Measurements from ENCODE around the gene ERO1B. TPM values are rescaled to one million over a fixed set of nuclear protein-coding genes. Genes with fewer than 3 reads are reported as not detected.
"Not testable (repeated sequence)": the region's sequence is repeated elsewhere in the genome, so short reads cannot be mapped to it uniquely, and the experiment has no call there.

The ERO1B gene
- total and polyA plus RNA-seq, 2 donors: 5.7 to 17.3 TPM

- Histone ChIP-seq H3K4me3 (ENCODE audit: low read depth, low read length) (no peak overlapping the region), H3K27ac (ENCODE audit: low read depth) (no peak overlapping the region), H3K36me3 (ENCODE audit: insufficient read depth) (peaks cover 5% of the 10 kb centered on the region), H3K4me1 (ENCODE audit: insufficient read depth) (no peaks in the 10 kb centered on the region)
- no peak for DNase-seq (ENCODE audit: extremely low spot score)
- WGBS: 37% methylated on average over 2 of the region's 2 CpGs
Measured at GRCh38 chr1:236209185-236209584, 72.6 kb downstream of the ERO1B start.

GRCh38 chr1:236207569-236207968 is 74.2 kb downstream of the ERO1B start:
- Histone ChIP-seq H3K27ac (ENCODE audit: low read depth) (no peak overlapping the region), H3K4me3 (ENCODE audit: low read depth, low read length) (no peak overlapping the region), H3K36me3 (ENCODE audit: insufficient read depth) (peaks cover 5% of the 10 kb centered on the region), H3K4me1 (ENCODE audit: insufficient read depth) (no peaks in the 10 kb centered on the region)
- 92% methylated on average over 4 of the region's 4 CpGs for WGBS
- DNase-seq (ENCODE audit: extremely low spot score): no peak

- WGBS: 51% methylated on average over 5 of the region's 5 CpGs
- Histone ChIP-seq H3K4me1 (ENCODE audit: insufficient read depth) (no peaks in the 10 kb centered on the region), H3K4me3 (ENCODE audit: low read depth, low read length) (no peak overlapping the region), H3K27ac (ENCODE audit: low read depth) (no peak overlapping the region), H3K36me3 (ENCODE audit: insufficient read depth) (peaks cover 5% of the 10 kb centered on the region)
- DNase-seq (ENCODE audit: extremely low spot score): no peak
Measured at GRCh38 chr1:236207121-236207520, 74.6 kb downstream of the ERO1B start.

GRCh38 chr1:236206548-236206947 is 75.2 kb downstream of the ERO1B start:
- Histone ChIP-seq H3K36me3 (ENCODE audit: insufficient read depth) (peaks cover 4% of the 10 kb centered on the region), H3K4me1 (ENCODE audit: insufficient read depth) (no peaks in the 10 kb centered on the region), H3K4me3 (ENCODE audit: low read depth, low read length) (no peak overlapping the region), H3K27ac (ENCODE audit: low read depth) (no peak overlapping the region)
- WGBS: 66% methylated on average over 4 of the region's 4 CpGs
- DNase-seq (ENCODE audit: extremely low spot score): no peak

- peaks cover 2% of the 10 kb centered on the region for H3K36me3 ChIP-seq (ENCODE audit: insufficient read depth)
- no peak overlapping the region for H3K27ac ChIP-seq (ENCODE audit: low read depth)
- WGBS: 94% methylated on average over 3 of the region's 3 CpGs
- DNase-seq (ENCODE audit: extremely low spot score): no peak
- no peaks in the 10 kb centered on the region for H3K4me1 ChIP-seq (ENCODE audit: insufficient read depth)
- no peak overlapping the region for H3K4me3 ChIP-seq (ENCODE audit: low read depth, low read length)
Measured at GRCh38 chr1:236204656-236205055, 77.1 kb downstream of the ERO1B start.

- H3K36me3 ChIP-seq (ENCODE audit: insufficient read depth): peaks cover 2% of the 10 kb centered on the region
- H3K4me3 ChIP-seq (ENCODE audit: low read depth, low read length): no peak overlapping the region
- 64% methylated on average over 1 of the region's 1 CpG for WGBS
- no peaks in the 10 kb centered on the region for H3K4me1 ChIP-seq (ENCODE audit: insufficient read depth)
- DNase-seq (ENCODE audit: extremely low spot score): no peak
- no peak overlapping the region for H3K27ac ChIP-seq (ENCODE audit: low read depth)
Measured at GRCh38 chr1:236204039-236204438, 77.7 kb downstream of the ERO1B start.

- no peak overlapping the region for H3K27ac ChIP-seq (ENCODE audit: low read depth)
- WGBS: 96% methylated on average over 1 of the region's 1 CpG
- H3K4me1 ChIP-seq (ENCODE audit: insufficient read depth): no peaks in the 10 kb centered on the region
- H3K4me3 ChIP-seq (ENCODE audit: low read depth, low read length): no peak overlapping the region
- H3K36me3 ChIP-seq (ENCODE audit: insufficient read depth): peaks cover 2% of the 10 kb centered on the region
- no peak for DNase-seq (ENCODE audit: extremely low spot score)
Measured at GRCh38 chr1:236201786-236202185, 80.0 kb downstream of the ERO1B start.

- no peak for DNase-seq (ENCODE audit: extremely low spot score)
- no peak overlapping the region for H3K4me3 ChIP-seq (ENCODE audit: low read depth, low read length)
- H3K4me1 ChIP-seq (ENCODE audit: insufficient read depth): no peaks in the 10 kb centered on the region
- no peak overlapping the region for H3K27ac ChIP-seq (ENCODE audit: low read depth)
- H3K36me3 ChIP-seq (ENCODE audit: insufficient read depth): peaks cover 2% of the 10 kb centered on the region
Measured at GRCh38 chr1:236200925-236201324, 80.8 kb downstream of the ERO1B start.

- WGBS: 75% methylated on average over 2 of the region's 2 CpGs
- DNase-seq (ENCODE audit: extremely low spot score): no peak
- Histone ChIP-seq H3K4me3 (ENCODE audit: low read depth, low read length) (no peak overlapping the region), H3K27ac (ENCODE audit: low read depth) (no peak overlapping the region), H3K36me3 (ENCODE audit: insufficient read depth) (no peaks in the 10 kb centered on the region), H3K4me1 (ENCODE audit: insufficient read depth) (no peaks in the 10 kb centered on the region)
Measured at GRCh38 chr1:236193184-236193583, 88.6 kb downstream of the ERO1B start.

- H3K36me3 ChIP-seq (ENCODE audit: insufficient read depth); DNase-seq (ENCODE audit: extremely low spot score); H3K4me3 ChIP-seq (ENCODE audit: low read depth, low read length); H3K4me1 ChIP-seq (ENCODE audit: insufficient read depth); H3K27ac ChIP-seq (ENCODE audit: low read depth): not testable (repeated sequence)
- 90% methylated on average over 1 of the region's 1 CpG for WGBS
Measured at GRCh38 chr1:236188084-236188483, 93.7 kb downstream of the ERO1B start.

- H3K27ac ChIP-seq (ENCODE audit: low read depth); DNase-seq (ENCODE audit: extremely low spot score); H3K4me1 ChIP-seq (ENCODE audit: insufficient read depth); H3K36me3 ChIP-seq (ENCODE audit: insufficient read depth); H3K4me3 ChIP-seq (ENCODE audit: low read depth, low read length): not testable (repeated sequence)
- WGBS: over 99% methylated on average over 2 of the region's 2 CpGs
Measured at GRCh38 chr1:236186471-236186870, 95.3 kb downstream of the ERO1B start.

- no peak for DNase-seq (ENCODE audit: extremely low spot score)
Measured at GRCh38 chr1:236185687-236186086, 96.1 kb downstream of the ERO1B start.

GRCh38 chr1:236181059-236181458 is 100.7 kb downstream of the ERO1B start:
- Histone ChIP-seq H3K4me3 (ENCODE audit: low read depth, low read length) (no peak overlapping the region), H3K27ac (ENCODE audit: low read depth) (no peak overlapping the region), H3K4me1 (ENCODE audit: insufficient read depth) (no peaks in the 10 kb centered on the region), H3K36me3 (ENCODE audit: insufficient read depth) (peaks cover 5% of the 10 kb centered on the region)
- DNase-seq (ENCODE audit: extremely low spot score): no peak
- 95% methylated on average over 3 of the region's 3 CpGs for WGBS

More at GRCh38 chr1:236185687-236186086, 96.1 kb downstream of the ERO1B start:
- WGBS: 85% methylated on average over 4 of the region's 4 CpGs
- Histone ChIP-seq H3K27ac (ENCODE audit: low read depth) (no peak overlapping the region), H3K36me3 (ENCODE audit: insufficient read depth) (peaks cover 5% of the 10 kb centered on the region), H3K4me3 (ENCODE audit: low read depth, low read length) (no peak overlapping the region), H3K4me1 (ENCODE audit: insufficient read depth) (no peaks in the 10 kb centered on the region)

- H3K27ac ChIP-seq (ENCODE audit: low read depth): no peak overlapping the region
- no peaks in the 10 kb centered on the region for H3K36me3 ChIP-seq (ENCODE audit: insufficient read depth)
- H3K4me3 ChIP-seq (ENCODE audit: low read depth, low read length): no peak overlapping the region
- WGBS: 95% methylated on average over 6 of the region's 6 CpGs
- no peaks in the 10 kb centered on the region for H3K4me1 ChIP-seq (ENCODE audit: insufficient read depth)
- DNase-seq (ENCODE audit: extremely low spot score): no peak
Measured at GRCh38 chr1:236179634-236180033, 102.1 kb downstream of the ERO1B start.

Data from urinary bladder (tissue), 4 donors.